Upper lobe of left lung (tissue), 4 donors: ENCODE measurements around the gene MTERF1.

Experiments used
- CTCF ChIP-seq, 6 experiments: fragments of 450-650 bp in 4 of 6; fragments of 200-600 bp in 2 of 6; sonication (generic) in 2 of 6; IDR thresholded peaks; one replicate each; pipeline ENCODE4 v1.5.1; 2016 to 2019; ENCODE audit warnings: antibody characterized with exemption in 6 of 6
- EP300 ChIP-seq, 4 donors: sonication (generic); formaldehyde crosslinking; IDR thresholded peaks; one replicate each; pipeline ENCODE4 v1.5.1; 2017; ENCODE audit warnings: antibody characterized with exemption in 4 of 4, control low read depth in 2 of 4
- POLR2A ChIP-seq, 4 donors: fragments of 450-650 bp; IDR thresholded peaks; one replicate each; pipeline ENCODE4 v1.5.1; 2016 to 2017; ENCODE audit warnings: antibody characterized with exemption in 4 of 4, mild to moderate bottlenecking in 2 of 4
- POLR2AphosphoS5 ChIP-seq, 2 donors: sonication (generic); formaldehyde crosslinking; IDR thresholded peaks; one replicate each; pipeline ENCODE4 v1.5.1; 2017; ENCODE audit warnings: antibody characterized with exemption in 2 of 2

- TF ChIP-seq CTCF (IDR thresholded peaks at IDR 0.05), result no peak
- TF ChIP-seq EP300 (IDR thresholded peaks at IDR 0.05), result no peak
- TF ChIP-seq POLR2AphosphoS5 (IDR thresholded peaks at IDR 0.05), result no peak
- TF ChIP-seq POLR2A (IDR thresholded peaks at IDR 0.05), result no peak
These were observed 30.0 kb downstream of the MTERF1 start for GRCh38 chr7:91850455-91850854.
